GM12878 (cell line): Measurements from ENCODE around the gene UMAD1. TPM values are rescaled to one million over a fixed set of nuclear protein-coding genes. Genes with fewer than 3 reads are reported as not detected.

Source experiments
- ATAC-seq: fragments of 200-7000 bp; cut with Tn5 transposase; 3 replicates; pipeline ENCODE4 v1.9.1; 2020; ENCODE audit warnings: mild to moderate bottlenecking, moderate library complexity
- BruUV-seq: library from RNA; stranded (reverse); fragments of 400-500 nt; replicated peaks from 2 replicates; lab custom pipeline; 2021; lab: Mats Ljungman, UMichigan
- CTCF ChIA-PET: fragments of 300-600 bp; sonication (Branson Sonifier 250); formaldehyde crosslinking; extraction: SDS; loops from one replicate; lab custom pipeline; 2021; ENCODE audit warnings: inconsistent platforms; lab: Yijun Ruan, JAX
- POLR2A ChIA-PET: fragments of 350-600 bp; formaldehyde crosslinking; extraction: SDS; loops from one replicate; lab custom pipeline; 2021; ENCODE audit warnings: inconsistent platforms; lab: Charles Lee
- RAD21 ChIA-PET: fragments of 300-600 bp; sonication (Branson Sonifier 250); formaldehyde crosslinking; loops from one replicate; lab custom pipeline; 2023; ENCODE audit warnings: antibody characterized with exemption; ENCODE audit not compliant: unreplicated experiment; lab: Charles Lee
- SMC1A ChIA-PET: fragments of 300-600 bp; sonication (Branson Sonifier 250); formaldehyde crosslinking; loops from one replicate; lab custom pipeline; 2023; ENCODE audit not compliant: unreplicated experiment, uncharacterized antibody; lab: Charles Lee
- DNase-seq: peaks from one replicate; pipeline ENCODE4 v3.0.0-alpha.2; 2011; ENCODE audit warnings: low read depth, low spot score
- FAIRE-seq: peaks from 3 replicates; lab custom pipeline; 2011; peaks lifted over from hg19 to GRCh38; lab: Jason Lieb, UNC
- H2AFZ ChIP-seq: 2 replicates; pipeline ENCODE4 v1.6.0; 2011; ENCODE audit warnings: low read depth, low read length, control low read depth; ENCODE audit not compliant: control insufficient read depth
- H3K27ac ChIP-seq: 2 replicates; pipeline ENCODE4 v1.5.1; 2011; ENCODE audit warnings: control low read depth; ENCODE audit not compliant: control insufficient read depth, insufficient read depth
- H3K27me3 ChIP-seq, 2 experiments: replicated peaks in 1 of 2; 2 replicates each; pipeline versions ENCODE4 v1.6.0 to v1.6.1; 2011; ENCODE audit warnings: low read length in 1 of 2; ENCODE audit not compliant: control insufficient read depth in 2 of 2, insufficient read depth in 2 of 2
- H3K36me3 ChIP-seq, 2 experiments: 2 replicates each; pipeline ENCODE4 v1.5.1; 2011; ENCODE audit warnings: low read length in 1 of 2; ENCODE audit not compliant: control insufficient read depth in 2 of 2, insufficient read depth in 2 of 2
- H3K4me1 ChIP-seq: 2 replicates; pipeline ENCODE4 v1.6.1; 2011; ENCODE audit warnings: mild to moderate bottlenecking, low read length, moderate library complexity, mixed read lengths; ENCODE audit not compliant: control insufficient read depth, insufficient read depth
- H3K4me2 ChIP-seq: 2 replicates; pipeline ENCODE4 v1.6.0; 2011; ENCODE audit warnings: control low read depth; ENCODE audit not compliant: control insufficient read depth, insufficient read depth
- H3K4me3 ChIP-seq: fragments of 200-600 bp; sonication (generic); 2 replicates; pipeline ENCODE4 v1.5.1; 2016
- H3K79me2 ChIP-seq: 2 replicates; pipeline ENCODE4 v1.6.0; 2011; ENCODE audit warnings: low read length; ENCODE audit not compliant: control insufficient read depth, insufficient read depth
- H3K9ac ChIP-seq: 2 replicates; pipeline ENCODE4 v1.8.0; 2011; ENCODE audit warnings: low read length, control low read depth, mixed read lengths; ENCODE audit not compliant: control insufficient read depth, insufficient read depth
- H3K9me3 ChIP-seq: replicated peaks from 3 replicates; pipeline ENCODE4 v1.5.1; 2011; ENCODE audit warnings: mild to moderate bottlenecking, low read length; ENCODE audit not compliant: control insufficient read depth, insufficient read depth
- H4K20me1 ChIP-seq: 2 replicates; pipeline ENCODE4 v1.6.0; 2011; ENCODE audit not compliant: control insufficient read depth, insufficient read depth
- ATF7 ChIP-seq: fragments of 450-650 bp; IDR thresholded peaks from 2 replicates; pipeline ENCODE4 v1.6.1; 2016; ENCODE audit warnings: low read depth, mild to moderate bottlenecking
- BCL3 ChIP-seq: IDR thresholded peaks from 2 replicates; pipeline ENCODE4 v1.6.1; 2011; ENCODE audit warnings: borderline replicate concordance, low read depth, mild to moderate bottlenecking, moderate library complexity, low read length; ENCODE audit not compliant: insufficient read depth, poor library complexity, severe bottlenecking
- BCLAF1 ChIP-seq: fragments of 450-650 bp; IDR thresholded peaks from 2 replicates; pipeline ENCODE4 v1.6.1; 2017; ENCODE audit warnings: antibody characterized with exemption, mild to moderate bottlenecking, moderate library complexity
- CBX3 ChIP-seq: fragments of 200-600 bp; sonication (generic); IDR thresholded peaks from 2 replicates; pipeline ENCODE4 v1.6.1; 2016; ENCODE audit warnings: low read depth, borderline replicate concordance
- IRF3 ChIP-seq: fragments of 450-650 bp; IDR thresholded peaks from 2 replicates; pipeline ENCODE4 v1.6.1; 2014; ENCODE audit warnings: mild to moderate bottlenecking
- JUNB ChIP-seq: IDR thresholded peaks from 2 replicates; pipeline ENCODE4 v1.6.1; 2016; ENCODE audit warnings: antibody characterized with exemption, mild to moderate bottlenecking
- KLF5 ChIP-seq: fragments of 450-650 bp; IDR thresholded peaks from 2 replicates; pipeline ENCODE4 v1.6.1; 2014; ENCODE audit warnings: mild to moderate bottlenecking; ENCODE audit not compliant: partially characterized antibody
- MEF2A ChIP-seq: IDR thresholded peaks from 2 replicates; pipeline ENCODE4 v1.6.1; 2011; ENCODE audit warnings: low read depth, mild to moderate bottlenecking, low read length, moderate library complexity; ENCODE audit not compliant: insufficient read depth
- MEF2B ChIP-seq: fragments of 450-650 bp; IDR thresholded peaks from 2 replicates; pipeline ENCODE4 v1.6.1; 2018; ENCODE audit warnings: mild to moderate bottlenecking, moderate library complexity; ENCODE audit not compliant: partially characterized antibody, poor library complexity, severe bottlenecking
- NFXL1 ChIP-seq: fragments of 450-650 bp; IDR thresholded peaks from 2 replicates; pipeline ENCODE4 v1.6.1; 2017; ENCODE audit warnings: antibody characterized with exemption, mild to moderate bottlenecking, borderline replicate concordance
- PBX3 ChIP-seq: IDR thresholded peaks from 2 replicates; pipeline ENCODE4 v1.6.1; 2011; ENCODE audit warnings: mild to moderate bottlenecking, low read depth, low read length, moderate library complexity; ENCODE audit not compliant: insufficient replicate concordance
- POLR2AphosphoS2 ChIP-seq: IDR thresholded peaks from 2 replicates; pipeline ENCODE4 v1.6.1; 2011; ENCODE audit warnings: low read depth, mild to moderate bottlenecking, low read length, improper control_type of control experiment, moderate library complexity
- ZNF24 ChIP-seq: fragments of 450-650 bp; IDR thresholded peaks from 2 replicates; pipeline ENCODE4 v1.6.1; 2017; ENCODE audit warnings: antibody characterized with exemption, mild to moderate bottlenecking
- WGBS: methylation state at CpG from one replicate; pipeline ENCODE4 v1.1.6; 2016; ENCODE audit warnings: low lambda C conversion rate; ENCODE audit not compliant: insufficient replicate concordance, insufficient coverage; ENCODE audit errors: missing lambda C conversion rate; 5-methylcytosine and 5-hydroxymethylcytosine counted together
- in situ Hi-C: fragments of 300-500 bp; cut with MboI; formaldehyde crosslinking; loops from 9 replicates; pipeline ENCODE4 v1.14.3; 2018; ENCODE audit warnings: mixed read lengths
- intact Hi-C: fragments of 100-400 bp; cut with micrococcal nuclease; formaldehyde crosslinking; loops from one replicate; pipeline ENCODE4 v1.14.2; 2022; ENCODE audit not compliant: unreplicated experiment
- polyA plus RNA-seq, 11 experiments: library from polyadenylated mRNA; depleted of rRNA in 4 of 11; unstranded in 6 of 11; stranded (reverse) in 5 of 11; fragments of >200 nt; fragmentation: Nextera tagmentation in 4 of 11; fragmentation: Illumina TruSeq in 1 of 11; extraction: Ambion mirVana in 4 of 11; extraction: Trizol in 1 of 11; gene quantifications; 1 replicate in 1 of 11; 2 replicates in 10 of 11; pipeline versions ENCODE4 v1.2.1 to v1.2.3, GENCODE V29; 2011 to 2016; ENCODE audit warnings: inconsistent platforms in 2 of 11, missing spikeins in 2 of 11, low read depth in 1 of 11
- total RNA-seq, 4 experiments: library from RNA; depleted of rRNA in 3 of 4; stranded (reverse); fragments of >200 nt in 3 of 4; fragmentation: Illumina TruSeq in 1 of 4; extraction: Trizol in 1 of 4; gene quantifications; 2 replicates each; pipeline versions ENCODE4 v1.2.1 to v1.2.3, GENCODE V29; 2013 to 2021

The UMAD1 gene
- total and polyA plus RNA-seq, 10 of the 15 experiments (the other 5 are each of a cell fraction or from before 2014, with no cell fraction given), result 6.0 to 28.6 (median 9.3) TPM

GRCh38 chr7:7665031-7665430, 24.5 kb downstream of the UMAD1 start (continued):
- TF ChIP-seq PBX3 (no peak), MEF2A (no peak), ATF7 (no peak), MEF2B (no peak), CBX3 (no peak), ZNF24 (no peak), BCLAF1 (no peak)

GRCh38 chr7:7667187-7667586, 26.6 kb downstream of the UMAD1 start:
- RAD21 ChIA-PET, result no interaction called here
- Histone ChIP-seq H3K4me1 (no peaks in the 10 kb centered on the region), H3K9ac (no peak overlapping the region), H2AFZ (no peak overlapping the region), H3K36me3 (no peaks in the 10 kb centered on the region), H3K27me3 (no peaks in the 10 kb centered on the region), H3K27ac (no peak overlapping the region), H3K9me3 (peaks cover 8% of the 10 kb centered on the region), H3K4me3 (no peak overlapping the region), H3K79me2 (no peaks in the 10 kb centered on the region), H3K4me2 (no peak overlapping the region), H4K20me1 (no peaks in the 10 kb centered on the region)
- no peak for FAIRE-seq
- BruUV-seq, result no TSS peak
- POLR2A ChIA-PET, result no interaction called here
- no peak for DNase-seq
- intact Hi-C loops, result no loop called here
- TF ChIP-seq POLR2AphosphoS2, result no peak
- no peak for TF ChIP-seq NFXL1
- no peak for TF ChIP-seq IRF3
- TF ChIP-seq KLF5, result no peak
- no peak for TF ChIP-seq JUNB
- no peak for TF ChIP-seq BCL3
- CTCF ChIA-PET, result interaction anchor here (0.9 to 2.5 kb wide), 3 partner anchors 14 to 25 kb away, joined by 4 to 14 read pairs (median 6); no protein-coding TSS in a partner anchor
- no peak for ATAC-seq
- SMC1A ChIA-PET, result interaction anchor here (0.7 to 1.8 kb wide), 7 partner anchors 8 to 538 kb away, joined by 3 to 8 read pairs (median 3); no protein-coding TSS in a partner anchor
- WGBS, result 98% methylated on average over 2 of the region's 2 CpGs
- in situ Hi-C loops, result no loop called here
